K562 (cell line): Measurements from ENCODE around the gene IRF2BP1. TPM values are rescaled to one million over a fixed set of nuclear protein-coding genes. Genes with fewer than 3 reads are reported as not detected.

ENCODE experiments used
- CBX8 ChIP-seq: fragments of 200-600 bp; sonication (generic); IDR thresholded peaks from 2 replicates; pipeline ENCODE4 v1.6.1; 2012; ENCODE audit warnings: borderline replicate concordance, mixed run types, low read depth, mild to moderate bottlenecking, moderate library complexity, mixed read lengths, low read length, control low read depth, inconsistent platforms; ENCODE audit not compliant: poor library complexity, severe bottlenecking; ENCODE audit errors: extremely low read depth
- CREBBP ChIP-seq: IDR thresholded peaks from one replicate; pipeline ENCODE4 v1.6.1; 2012; ENCODE audit warnings: low read depth, mild to moderate bottlenecking, control low read depth, inconsistent platforms, low read length
- DMBX1 ChIP-seq: fragments of 250-450 bp; sonication (Bioruptor Pico); IDR thresholded peaks from 2 replicates; pipeline ENCODE4 v1.8.0; 2022; ENCODE audit warnings: inconsistent platforms, mild to moderate bottlenecking, moderate library complexity, borderline replicate concordance
- DPF2 ChIP-seq: fragments of 450-650 bp; IDR thresholded peaks from 2 replicates; pipeline ENCODE4 v1.6.1; 2016
- HDAC1 ChIP-seq, 2 experiments: fragments of 450-650 bp; IDR thresholded peaks; 2 replicates each; pipeline ENCODE4 v1.6.1; 2016 to 2017; ENCODE audit warnings: inconsistent platforms in 1 of 2, mild to moderate bottlenecking in 1 of 2, moderate library complexity in 1 of 2
- HMGN3 ChIP-seq: IDR thresholded peaks from 2 replicates; pipeline ENCODE4 v1.6.1; 2011; ENCODE audit warnings: borderline replicate concordance, low read depth, mild to moderate bottlenecking, mixed read lengths, low read length; ENCODE audit not compliant: insufficient read length; ENCODE audit errors: extremely low read depth
- ILF3 ChIP-seq: fragments of 450-650 bp; IDR thresholded peaks from 2 replicates; pipeline ENCODE4 v1.6.1; 2018; ENCODE audit warnings: antibody characterized with exemption, mild to moderate bottlenecking, moderate library complexity, borderline replicate concordance
- KAT8 ChIP-seq: fragments of 450-650 bp; IDR thresholded peaks from 2 replicates; pipeline ENCODE4 v1.6.1; 2016; ENCODE audit warnings: low read depth, mild to moderate bottlenecking
- NFE2L1 ChIP-seq: fragments of 450-650 bp; IDR thresholded peaks from 2 replicates; pipeline ENCODE4 v1.6.1; 2016; ENCODE audit warnings: missing genetic modification characterization, low read depth, mild to moderate bottlenecking, missing compliant biosample characterization, moderate library complexity, borderline replicate concordance
- NR0B1 ChIP-seq: fragments of 450-650 bp; IDR thresholded peaks from one replicate; pipeline ENCODE4 v1.6.1; 2018; ENCODE audit warnings: mild to moderate bottlenecking, moderate library complexity; ENCODE audit not compliant: partially characterized antibody
- PATZ1 ChIP-seq: fragments of 250-450 bp; sonication (Bioruptor Pico); IDR thresholded peaks from 2 replicates; pipeline ENCODE4 v1.5.0; 2020; ENCODE audit warnings: mild to moderate bottlenecking, borderline replicate concordance
- POLR2G ChIP-seq: fragments of 200-400 bp; formaldehyde crosslinking; IDR thresholded peaks from 2 replicates; pipeline ENCODE4 v1.6.1; 2017; ENCODE audit warnings: low read depth, mild to moderate bottlenecking, antibody characterized with exemption, low read length, moderate library complexity
- PREB ChIP-seq: sonication (generic); formaldehyde crosslinking; IDR thresholded peaks from 2 replicates; pipeline ENCODE4 v1.8.1; 2023; ENCODE audit warnings: mild to moderate bottlenecking, missing genetic modification reagents
- RBM25 ChIP-seq: fragments of 200-400 bp; formaldehyde crosslinking; IDR thresholded peaks from 2 replicates; pipeline ENCODE4 v1.6.1; 2018; ENCODE audit warnings: low read length, low read depth, moderate library complexity; ENCODE audit not compliant: severe bottlenecking
- SIN3A ChIP-seq, 2 experiments: fragments of 150-350 bp in 1 of 2; IDR thresholded peaks; 2 replicates each; pipeline ENCODE4 v1.6.1; 2011 to 2016; ENCODE audit warnings: borderline replicate concordance in 2 of 2, low read depth in 2 of 2, low read length in 2 of 2, mild to moderate bottlenecking in 2 of 2, moderate library complexity in 2 of 2; ENCODE audit not compliant: control insufficient read depth in 1 of 2
- TCF3 ChIP-seq: sonication (generic); formaldehyde crosslinking; IDR thresholded peaks from 2 replicates; pipeline ENCODE4 v1.4.0; 2020; ENCODE audit warnings: mild to moderate bottlenecking, missing genetic modification reagents
- THAP7 ChIP-seq: fragments of 250-450 bp; sonication (Bioruptor Pico); IDR thresholded peaks from 2 replicates; pipeline ENCODE4 v1.5.0; 2021
- ZBED1 ChIP-seq: IDR thresholded peaks from 2 replicates; pipeline ENCODE4 v1.6.1; 2014
- ZFX ChIP-seq: sonication (generic); formaldehyde crosslinking; IDR thresholded peaks from 2 replicates; pipeline ENCODE4 v1.8.0; 2022; ENCODE audit warnings: mild to moderate bottlenecking, missing genetic modification reagents, moderate library complexity
- ZNF143 ChIP-seq: sonication (generic); formaldehyde crosslinking; IDR thresholded peaks from 2 replicates; pipeline ENCODE4 v1.9.0; 2022; ENCODE audit warnings: mild to moderate bottlenecking, missing genetic modification reagents
- polyA plus RNA-seq, 8 experiments: library from polyadenylated mRNA; depleted of rRNA in 4 of 8; stranded (reverse) in 5 of 8; unstranded in 3 of 8; fragments of >200 nt; fragmentation: Nextera tagmentation in 2 of 8; fragmentation: Illumina TruSeq in 1 of 8; extraction: Ambion mirVana in 2 of 8; extraction: Trizol in 1 of 8; gene quantifications; 2 replicates each; pipeline versions ENCODE4 v1.2.1 to v1.2.3, GENCODE V29; 2011 to 2014; ENCODE audit warnings: inconsistent platforms in 1 of 8, missing spikeins in 1 of 8
- total RNA-seq, 7 experiments: library from RNA; depleted of rRNA in 6 of 7; stranded (reverse); fragments of >200 nt in 6 of 7; fragmentation: Illumina TruSeq in 2 of 7; extraction: Trizol in 2 of 7; gene quantifications; 2 replicates each; pipeline versions ENCODE4 v1.2.1 to v1.2.3, GENCODE V29; 2011 to 2021; ENCODE audit warnings: low replicate concordance in 1 of 7

IRF2BP1 gene
- total and polyA plus RNA-seq, 9 of the 15 experiments (the other 6 are each of a cell fraction or from before 2014, with no cell fraction given), result 0.61 to 35.9 (median 3.5) TPM

GRCh38 chr19:45862564-45863334, 23.2 kb downstream of the IRF2BP1 start, which contains the start of gene SYMPK (continued):
- TF ChIP-seq NR0B1 (no peak), ZFX (CRISPR knock-in tag) (peak; percentile 53), CREBBP (no peak), SIN3A (IDR thresholded peaks at IDR 0.05; ENCODE audit: borderline replicate concordance in 2 of 2, control insufficient read depth in 1 of 2, low read depth in 2 of 2, low read length in 2 of 2) (peak in 1 of 2 experiments; percentile 50; a peak in 2 of 4 replicates), HMGN3 (peak; percentile 44), PATZ1 (CRISPR knock-in tag) (no peak), ZBED1 (no peak), KAT8 (no peak), RBM25 (peak; percentile 55), CBX8 (no peak), THAP7 (CRISPR knock-in tag) (no peak), DPF2 (peak; percentile 33), NFE2L1 (tag) (no peak), ILF3 (no peak), HDAC1 (IDR thresholded peaks at IDR 0.05) (peak in 1 of 2 experiments; percentile 10; a peak in 2 of 4 replicates), TCF3 (CRISPR knock-in tag) (no peak; the same call in 1 of the 2 replicates), ZNF143 (CRISPR knock-in tag) (peak; percentile 98), DMBX1 (no peak), POLR2G (peak; percentile 93), PREB (CRISPR knock-in tag) (no peak)
